ENCODE measurements around the gene KRT14. TPM values are rescaled to one million over a fixed set of nuclear protein-coding genes. Genes with fewer than 3 reads are reported as not detected.
"Not testable (repeated sequence)": the region's sequence is repeated elsewhere in the genome, so short reads cannot be mapped to it uniquely, and the experiment has no call there.

KRT14 gene
- total RNA-seq, 1 donor from 2014 or later = 738 TPM

DNA sequence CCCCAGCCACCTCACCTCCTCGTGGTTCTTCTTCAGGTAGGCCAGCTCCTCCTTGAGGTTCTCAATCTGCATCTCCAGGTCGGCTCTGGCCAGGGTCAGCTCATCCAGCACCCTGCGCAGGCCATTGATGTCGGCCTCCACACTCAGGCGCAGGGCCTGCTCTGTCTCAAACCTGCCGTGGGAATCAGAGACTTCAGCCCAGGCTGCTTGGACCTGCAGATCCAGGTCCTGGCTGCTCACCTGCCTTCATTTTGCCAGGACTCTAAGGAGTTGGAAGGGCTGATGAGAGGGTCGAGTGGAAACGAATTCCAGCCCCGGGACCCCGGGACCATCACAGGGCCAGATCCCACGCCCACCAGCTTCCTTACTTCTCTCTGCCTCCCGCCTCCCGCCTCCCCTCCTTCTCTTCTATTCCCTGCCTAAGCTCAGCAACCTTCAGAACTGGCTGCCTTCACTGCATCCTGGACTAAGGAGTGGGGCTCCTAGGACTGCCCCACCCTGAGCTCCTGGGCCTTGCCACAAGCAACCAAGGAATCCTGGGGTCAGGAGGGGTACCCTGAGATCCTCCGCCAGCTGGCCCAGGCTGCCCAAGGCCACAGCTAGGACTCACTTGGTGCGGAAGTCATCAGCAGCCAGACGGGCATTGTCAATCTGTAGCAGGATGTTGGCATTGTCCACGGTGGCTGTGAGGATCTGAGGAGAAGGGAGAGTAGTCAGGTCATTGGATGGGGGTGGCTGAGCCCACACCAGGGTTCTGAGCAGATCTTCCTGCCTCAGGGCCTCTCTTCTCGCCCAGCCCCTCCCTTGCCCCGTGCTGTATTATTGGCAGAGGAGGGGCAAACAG lies 35.9 kb upstream of the KRT14 start:
- not testable (repeated sequence) for DNase-seq

DNA sequence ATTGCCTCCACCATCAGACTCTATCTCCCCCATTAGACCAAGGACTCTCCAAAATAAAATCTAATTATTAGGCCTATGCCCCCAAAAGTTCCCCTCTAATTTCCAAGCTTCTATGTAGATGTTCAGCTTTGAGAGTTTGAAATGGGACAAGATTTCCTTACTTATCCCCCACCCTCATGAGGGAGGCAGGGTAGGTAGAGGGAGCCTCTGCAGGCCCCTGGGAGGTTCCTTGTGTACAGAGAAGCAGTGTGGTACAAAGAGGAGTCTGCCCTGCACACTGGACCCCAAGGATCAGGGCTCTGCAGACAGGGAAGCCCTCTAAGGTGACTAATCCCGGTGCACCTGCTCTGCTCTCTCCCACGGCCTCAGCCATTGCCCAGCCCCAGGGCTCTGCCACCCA lies 35.2 kb upstream of the KRT14 start:
- DNase-seq = no peak

DNA sequence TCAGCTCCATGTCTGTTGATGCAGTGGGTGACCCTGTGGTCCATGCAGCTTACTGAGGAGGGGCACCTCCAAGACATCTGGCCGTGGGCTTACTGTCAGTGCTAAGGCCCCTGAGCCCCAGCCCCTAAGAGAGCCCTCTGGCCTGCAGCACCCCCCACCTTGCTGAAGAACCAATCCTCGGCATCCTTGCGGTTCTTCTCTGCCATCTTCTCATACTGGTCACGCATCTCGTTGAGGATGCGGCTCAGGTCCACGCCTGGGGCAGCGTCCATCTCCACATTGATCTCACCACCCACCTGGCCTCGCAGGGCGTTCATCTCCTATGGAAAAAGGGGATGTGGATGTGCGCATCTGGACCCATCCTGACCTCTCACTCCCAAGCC lies 34.7 kb upstream of the KRT14 start:
- DNase-seq = not testable (repeated sequence)

DNA sequence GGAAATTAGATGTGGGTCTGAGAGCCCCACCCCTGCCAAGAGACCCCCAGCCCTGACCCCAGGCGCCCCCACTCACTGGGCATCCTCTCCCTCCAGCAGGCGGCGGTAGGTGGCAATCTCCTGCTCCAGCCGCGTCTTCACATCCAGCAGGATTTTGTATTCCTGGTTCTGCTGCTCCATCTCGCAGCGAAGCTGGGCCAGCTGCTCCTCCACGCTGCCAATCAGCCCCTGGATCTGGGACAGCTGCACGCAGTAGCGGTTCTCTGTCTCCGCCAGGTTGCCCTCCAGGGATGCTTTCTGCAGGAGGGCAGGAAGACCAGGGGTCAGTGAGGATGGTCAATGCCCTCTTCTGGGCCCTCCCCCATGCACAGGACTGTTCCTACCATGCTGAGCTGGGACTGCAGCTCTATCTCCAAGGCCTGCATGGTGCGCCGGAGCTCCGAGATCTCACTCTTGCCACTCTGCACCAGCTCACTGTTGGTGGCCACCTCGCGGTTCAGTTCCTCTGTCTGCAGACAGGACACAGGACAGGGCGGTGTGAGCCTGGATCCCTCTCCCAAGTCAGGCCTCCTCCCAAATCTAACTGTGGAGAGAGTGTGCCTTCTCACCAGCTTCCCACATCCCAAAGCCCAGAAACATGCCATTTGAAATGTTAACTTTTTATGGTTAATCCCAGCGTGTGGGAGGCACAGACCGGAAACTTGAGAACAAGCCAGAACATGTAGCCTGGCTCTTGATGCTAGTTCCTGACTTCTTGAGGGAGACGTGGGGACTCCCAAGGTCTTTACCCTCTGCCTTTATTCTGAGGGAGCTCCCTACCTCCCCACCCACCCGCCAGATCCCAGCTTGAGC lies 34.1 kb upstream of the KRT14 start:
- DNase-seq = no peak

GRCh38 chr17:41619927-41620582 lies 33.4 kb upstream of the KRT14 start:
- DNase-seq = not testable (repeated sequence)

DNA sequence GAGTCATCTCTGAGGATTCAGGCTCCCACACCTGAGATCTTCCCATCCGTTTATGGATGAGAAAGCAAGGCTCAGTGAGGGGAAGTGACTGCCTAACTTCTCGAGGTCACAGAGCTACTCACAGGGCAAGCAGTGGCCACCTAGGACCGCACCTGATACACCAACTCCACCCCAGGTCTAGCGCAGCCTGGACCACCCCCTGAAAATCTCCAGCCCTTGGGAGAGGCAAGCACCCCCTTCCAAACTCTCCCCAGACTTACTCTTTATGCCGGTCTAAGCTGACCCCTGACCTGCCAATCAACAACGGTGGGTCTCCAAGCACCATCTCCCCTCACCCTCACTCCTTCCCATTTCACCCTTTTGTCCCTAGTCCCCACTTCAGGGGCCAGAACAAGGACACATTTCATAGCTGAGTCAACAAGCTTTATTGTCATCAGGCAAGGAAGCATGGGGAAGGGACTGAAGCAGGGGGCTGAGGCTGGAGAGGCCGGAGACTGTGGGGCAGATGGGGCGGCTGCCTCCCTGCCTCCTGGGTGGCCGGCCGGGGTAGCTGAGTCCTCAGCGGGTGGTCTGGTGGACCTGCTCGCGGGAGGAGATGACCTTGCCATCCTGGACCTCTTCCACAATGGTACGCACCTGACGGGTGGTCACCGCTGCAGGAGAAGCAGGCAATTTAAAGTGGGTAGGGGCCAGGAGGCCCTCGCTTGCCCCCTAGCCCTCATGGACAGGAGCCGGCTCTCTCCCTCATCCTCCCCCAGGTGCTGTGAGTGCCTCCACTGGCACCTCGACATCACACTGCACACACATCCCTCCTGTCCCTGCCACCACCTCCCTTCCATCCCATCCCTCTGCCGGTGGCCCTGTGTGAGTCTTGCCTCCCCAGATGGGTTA lies 32.6 kb upstream of the KRT14 start:
- DNase-seq = no peak

- DNase-seq = no peak
Observed at GRCh38 chr17:41618341-41619035, 31.8 kb upstream of the KRT14 start.

GRCh38 chr17:41617698-41618097 lies 31.0 kb upstream of the KRT14 start:
- no peak for DNase-seq

- DNase-seq = no peak
Observed at GRCh38 chr17:41617136-41617535, 30.4 kb upstream of the KRT14 start.

DNA sequence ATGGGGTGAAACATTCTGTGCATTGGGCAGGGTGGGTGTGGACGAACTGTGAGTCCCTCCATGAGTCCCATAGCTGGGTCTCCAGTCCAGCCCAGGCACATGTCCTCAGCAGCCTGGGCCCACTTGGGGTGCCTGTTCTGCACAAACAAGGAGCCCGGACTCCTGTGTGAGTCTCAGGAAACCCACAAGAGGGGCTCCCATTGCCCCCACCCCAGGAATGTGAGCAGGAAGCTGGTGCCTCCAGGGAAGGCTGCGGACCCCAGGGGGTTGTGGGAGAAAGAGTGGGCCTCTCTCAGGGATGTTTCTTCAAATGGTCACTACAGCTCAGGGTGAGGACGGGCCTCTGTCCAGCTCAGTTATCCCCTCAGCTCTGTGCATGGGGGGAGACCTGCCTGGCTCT lies 29.8 kb upstream of the KRT14 start:
- DNase-seq = not testable (repeated sequence)

- DNase-seq = no peak
Observed at GRCh38 chr17:41615454-41615853, 28.8 kb upstream of the KRT14 start.

GRCh38 chr17:41614767-41615166 lies 28.1 kb upstream of the KRT14 start:
- not testable (repeated sequence) for DNase-seq

- DNase-seq = no peak
Observed at GRCh38 chr17:41614098-41614497, 27.4 kb upstream of the KRT14 start.

DNA sequence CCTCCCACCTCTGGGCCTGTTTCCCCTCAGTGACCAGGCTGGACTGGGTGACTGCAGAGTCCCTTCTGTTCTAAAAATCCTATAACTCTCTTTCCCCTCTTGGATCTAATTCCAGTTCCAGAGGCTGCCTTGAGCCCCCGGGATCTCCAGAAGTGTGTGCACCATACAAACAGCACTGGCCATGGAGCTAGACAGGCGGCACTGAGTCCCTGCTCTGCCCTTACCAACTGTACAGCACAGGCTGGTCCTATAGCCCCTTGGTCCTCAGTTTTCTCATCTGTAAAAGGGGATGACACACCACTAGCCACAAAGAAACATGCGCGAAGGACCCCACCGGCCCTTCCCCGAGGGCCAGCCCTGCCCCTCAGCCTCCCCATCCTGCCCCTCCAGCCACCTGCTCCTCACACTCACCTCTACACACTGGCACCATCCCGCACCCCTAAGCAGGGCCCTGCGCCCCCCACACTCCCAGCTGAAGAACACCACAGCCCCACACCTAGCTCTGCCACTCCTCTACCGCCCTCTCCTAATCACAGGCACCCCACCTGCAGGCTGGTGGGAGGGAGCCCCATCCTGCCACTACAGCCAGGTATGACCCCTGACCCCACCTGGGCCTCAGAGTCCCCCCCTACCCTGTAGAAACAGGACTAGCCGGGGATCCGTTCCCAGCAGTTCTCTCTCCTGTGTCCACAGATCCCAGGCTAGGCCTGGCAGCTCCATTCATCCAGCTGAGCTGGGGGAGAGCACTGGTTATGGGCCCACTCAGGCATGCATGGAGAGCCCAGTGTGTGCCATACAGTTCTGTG lies 26.8 kb upstream of the KRT14 start:
- DNase-seq = no peak

GRCh38 chr17:41612376-41613160 lies 25.9 kb upstream of the KRT14 start, which contains the start of gene KRT16:
TSS of gene KRT16 (minus strand) at chr17:41612767. CDS start at chr17:41612688, 79 bp downstream.
- not testable (repeated sequence) for DNase-seq

GRCh38 chr17:41610965-41611640 lies 24.4 kb upstream of the KRT14 start:
- DNase-seq = no peak

DNA sequence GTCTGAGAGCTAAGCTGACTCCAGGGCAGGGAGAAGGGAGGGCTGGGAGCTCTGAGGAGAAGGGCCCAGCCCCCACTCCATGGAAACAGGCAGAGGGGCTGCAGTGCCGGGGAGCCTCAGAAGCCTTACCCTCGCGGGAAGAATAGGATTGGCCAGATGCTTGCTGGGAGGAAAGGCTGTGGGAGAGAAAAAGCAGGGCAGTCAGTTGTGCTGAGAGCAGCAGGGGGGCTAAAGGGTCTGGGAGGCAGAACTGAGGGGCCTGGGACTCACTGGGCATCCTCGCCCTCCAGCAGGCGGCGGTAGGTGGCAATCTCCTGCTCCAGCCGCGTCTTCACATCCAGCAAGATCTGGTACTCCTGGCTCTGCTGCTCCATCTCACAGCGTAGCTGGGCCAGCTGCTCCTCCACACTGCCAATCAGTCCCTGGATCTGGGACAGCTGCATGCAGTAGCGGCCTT lies 23.4 kb upstream of the KRT14 start:
- not testable (repeated sequence) for DNase-seq

DNA sequence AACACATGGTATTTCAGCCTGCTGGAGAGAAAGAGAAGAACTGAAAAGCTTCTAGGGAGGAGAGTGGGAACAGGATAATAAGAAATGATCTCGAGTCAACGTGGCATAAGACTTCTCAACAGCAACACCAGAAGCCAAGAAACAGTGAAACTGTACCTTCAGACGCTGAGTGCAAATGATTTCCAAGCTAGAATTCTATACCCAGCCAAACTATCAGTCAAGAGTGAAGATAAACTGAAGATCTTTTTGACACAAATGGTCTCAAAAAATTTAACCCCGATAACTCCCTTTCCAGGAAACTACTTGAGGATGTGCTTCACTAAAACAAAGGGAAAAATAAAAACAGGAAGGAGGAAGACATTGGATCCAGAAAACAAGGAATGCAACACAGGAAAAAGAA lies 20.2 kb upstream of the KRT14 start:
- not testable (repeated sequence) for DNase-seq

- no peak for DNase-seq
Observed at GRCh38 chr17:41602524-41602923, 15.8 kb upstream of the KRT14 start.

Data from tongue (tissue), 2 donors.